Measurements from ENCODE around the gene RPTOR. TPM values are rescaled to one million over a fixed set of nuclear protein-coding genes. Genes with fewer than 3 reads are reported as not detected.

The RPTOR gene
- total and polyA plus RNA-seq, 10 of the 15 experiments (the other 5 are each of a cell fraction or from before 2014, with no cell fraction given), result 0.18 to 32.1 (median 7.8) TPM

DNA sequence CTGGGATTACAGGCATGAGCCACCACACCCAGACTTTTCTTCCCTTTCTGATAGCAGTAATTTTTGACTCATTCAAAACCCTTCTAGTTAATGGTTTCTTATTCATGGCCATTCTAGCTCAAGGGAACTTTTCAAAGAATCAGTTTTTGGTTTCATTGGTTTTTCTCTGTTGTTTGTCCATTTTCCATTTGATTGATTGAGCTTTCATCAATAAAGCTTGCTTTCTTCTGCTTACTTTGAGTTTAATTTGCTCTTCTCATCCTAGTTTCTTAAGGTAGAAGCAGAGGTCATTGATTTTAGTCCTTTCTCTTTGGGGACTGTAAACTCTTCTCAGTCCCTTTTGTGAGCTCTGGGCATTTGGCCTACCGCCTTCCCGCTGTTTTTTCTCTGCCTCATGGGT is 365.0 kb downstream of the RPTOR start (continued):
- TF ChIP-seq, protein P1, sequence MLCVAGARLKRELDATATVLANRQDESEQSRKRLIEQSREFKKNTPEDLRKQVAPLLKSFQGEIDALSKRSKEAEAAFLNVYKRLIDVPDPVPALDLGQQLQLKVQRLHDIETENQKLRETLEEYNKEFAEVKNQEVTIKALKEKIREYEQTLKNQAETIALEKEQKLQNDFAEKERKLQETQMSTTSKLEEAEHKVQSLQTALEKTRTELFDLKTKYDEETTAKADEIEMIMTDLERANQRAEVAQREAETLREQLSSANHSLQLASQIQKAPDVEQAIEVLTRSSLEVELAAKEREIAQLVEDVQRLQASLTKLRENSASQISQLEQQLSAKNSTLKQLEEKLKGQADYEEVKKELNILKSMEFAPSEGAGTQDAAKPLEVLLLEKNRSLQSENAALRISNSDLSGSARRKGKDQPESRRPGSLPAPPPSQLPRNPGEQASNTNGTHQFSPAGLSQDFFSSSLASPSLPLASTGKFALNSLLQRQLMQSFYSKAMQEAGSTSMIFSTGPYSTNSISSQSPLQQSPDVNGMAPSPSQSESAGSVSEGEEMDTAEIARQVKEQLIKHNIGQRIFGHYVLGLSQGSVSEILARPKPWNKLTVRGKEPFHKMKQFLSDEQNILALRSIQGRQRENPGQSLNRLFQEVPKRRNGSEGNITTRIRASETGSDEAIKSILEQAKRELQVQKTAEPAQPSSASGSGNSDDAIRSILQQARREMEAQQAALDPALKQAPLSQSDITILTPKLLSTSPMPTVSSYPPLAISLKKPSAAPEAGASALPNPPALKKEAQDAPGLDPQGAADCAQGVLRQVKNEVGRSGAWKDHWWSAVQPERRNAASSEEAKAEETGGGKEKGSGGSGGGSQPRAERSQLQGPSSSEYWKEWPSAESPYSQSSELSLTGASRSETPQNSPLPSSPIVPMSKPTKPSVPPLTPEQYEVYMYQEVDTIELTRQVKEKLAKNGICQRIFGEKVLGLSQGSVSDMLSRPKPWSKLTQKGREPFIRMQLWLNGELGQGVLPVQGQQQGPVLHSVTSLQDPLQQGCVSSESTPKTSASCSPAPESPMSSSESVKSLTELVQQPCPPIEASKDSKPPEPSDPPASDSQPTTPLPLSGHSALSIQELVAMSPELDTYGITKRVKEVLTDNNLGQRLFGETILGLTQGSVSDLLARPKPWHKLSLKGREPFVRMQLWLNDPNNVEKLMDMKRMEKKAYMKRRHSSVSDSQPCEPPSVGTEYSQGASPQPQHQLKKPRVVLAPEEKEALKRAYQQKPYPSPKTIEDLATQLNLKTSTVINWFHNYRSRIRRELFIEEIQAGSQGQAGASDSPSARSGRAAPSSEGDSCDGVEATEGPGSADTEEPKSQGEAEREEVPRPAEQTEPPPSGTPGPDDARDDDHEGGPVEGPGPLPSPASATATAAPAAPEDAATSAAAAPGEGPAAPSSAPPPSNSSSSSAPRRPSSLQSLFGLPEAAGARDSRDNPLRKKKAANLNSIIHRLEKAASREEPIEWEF (IDR thresholded peaks at IDR 0.05; ENCODE audit: insufficient replicate concordance, low read depth, low read length), result peak; percentile 92
- no peak for TF ChIP-seq NFIC (IDR thresholded peaks at IDR 0.05; ENCODE audit: low read depth, low read length)
- 0 out of 2 replicates have a peak, but pooled peaks have one; percentile 5 for TF ChIP-seq IKZF1 (conservative IDR thresholded peaks at IDR 0.05)
- TF ChIP-seq, protein P2, sequence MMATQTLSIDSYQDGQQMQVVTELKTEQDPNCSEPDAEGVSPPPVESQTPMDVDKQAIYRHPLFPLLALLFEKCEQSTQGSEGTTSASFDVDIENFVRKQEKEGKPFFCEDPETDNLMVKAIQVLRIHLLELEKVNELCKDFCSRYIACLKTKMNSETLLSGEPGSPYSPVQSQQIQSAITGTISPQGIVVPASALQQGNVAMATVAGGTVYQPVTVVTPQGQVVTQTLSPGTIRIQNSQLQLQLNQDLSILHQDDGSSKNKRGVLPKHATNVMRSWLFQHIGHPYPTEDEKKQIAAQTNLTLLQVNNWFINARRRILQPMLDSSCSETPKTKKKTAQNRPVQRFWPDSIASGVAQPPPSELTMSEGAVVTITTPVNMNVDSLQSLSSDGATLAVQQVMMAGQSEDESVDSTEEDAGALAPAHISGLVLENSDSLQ (IDR thresholded peaks at IDR 0.05), result peak; percentile 70
- no peak for TF ChIP-seq CBX5 (IDR thresholded peaks at IDR 0.05; ENCODE audit: low read depth)
- TF ChIP-seq, protein P3, sequence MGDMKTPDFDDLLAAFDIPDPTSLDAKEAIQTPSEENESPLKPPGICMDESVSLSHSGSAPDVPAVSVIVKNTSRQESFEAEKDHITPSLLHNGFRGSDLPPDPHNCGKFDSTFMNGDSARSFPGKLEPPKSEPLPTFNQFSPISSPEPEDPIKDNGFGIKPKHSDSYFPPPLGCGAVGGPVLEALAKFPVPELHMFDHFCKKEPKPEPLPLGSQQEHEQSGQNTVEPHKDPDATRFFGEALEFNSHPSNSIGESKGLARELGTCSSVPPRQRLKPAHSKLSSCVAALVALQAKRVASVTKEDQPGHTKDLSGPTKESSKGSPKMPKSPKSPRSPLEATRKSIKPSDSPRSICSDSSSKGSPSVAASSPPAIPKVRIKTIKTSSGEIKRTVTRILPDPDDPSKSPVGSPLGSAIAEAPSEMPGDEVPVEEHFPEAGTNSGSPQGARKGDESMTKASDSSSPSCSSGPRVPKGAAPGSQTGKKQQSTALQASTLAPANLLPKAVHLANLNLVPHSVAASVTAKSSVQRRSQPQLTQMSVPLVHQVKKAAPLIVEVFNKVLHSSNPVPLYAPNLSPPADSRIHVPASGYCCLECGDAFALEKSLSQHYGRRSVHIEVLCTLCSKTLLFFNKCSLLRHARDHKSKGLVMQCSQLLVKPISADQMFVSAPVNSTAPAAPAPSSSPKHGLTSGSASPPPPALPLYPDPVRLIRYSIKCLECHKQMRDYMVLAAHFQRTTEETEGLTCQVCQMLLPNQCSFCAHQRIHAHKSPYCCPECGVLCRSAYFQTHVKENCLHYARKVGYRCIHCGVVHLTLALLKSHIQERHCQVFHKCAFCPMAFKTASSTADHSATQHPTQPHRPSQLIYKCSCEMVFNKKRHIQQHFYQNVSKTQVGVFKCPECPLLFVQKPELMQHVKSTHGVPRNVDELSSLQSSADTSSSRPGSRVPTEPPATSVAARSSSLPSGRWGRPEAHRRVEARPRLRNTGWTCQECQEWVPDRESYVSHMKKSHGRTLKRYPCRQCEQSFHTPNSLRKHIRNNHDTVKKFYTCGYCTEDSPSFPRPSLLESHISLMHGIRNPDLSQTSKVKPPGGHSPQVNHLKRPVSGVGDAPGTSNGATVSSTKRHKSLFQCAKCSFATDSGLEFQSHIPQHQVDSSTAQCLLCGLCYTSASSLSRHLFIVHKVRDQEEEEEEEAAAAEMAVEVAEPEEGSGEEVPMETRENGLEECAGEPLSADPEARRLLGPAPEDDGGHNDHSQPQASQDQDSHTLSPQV (IDR thresholded peaks at IDR 0.05), result no peak
- no peak for TF ChIP-seq HDAC6 (IDR thresholded peaks at IDR 0.05; ENCODE audit: unreplicated experiment)
